HL-60 (cell line): ENCODE measurements around the gene NOS1AP.
"Not testable (repeated sequence)": the region's sequence is repeated elsewhere in the genome, so short reads cannot be mapped to it uniquely, and the experiment has no call there.

Experiments
- DNase-seq, 2 experiments: peaks; one replicate each; pipeline ENCODE4 v3.0.0-alpha.2; 2010 to 2020; ENCODE audit warnings: low read depth in 1 of 2, low spot score in 1 of 2
- H3K27ac ChIP-seq: fragments of 250-450 bp; sonication (Bioruptor Pico); replicated peaks from 2 replicates; pipeline ENCODE4 v1.5.1; 2020; ENCODE audit warnings: mild to moderate bottlenecking, moderate library complexity
- H3K27me3 ChIP-seq: fragments of 250-450 bp; sonication (Bioruptor Pico); 2 replicates; pipeline ENCODE4 v1.5.1; 2021; ENCODE audit warnings: mild to moderate bottlenecking, moderate library complexity; ENCODE audit not compliant: insufficient read depth, poor library complexity, severe bottlenecking
- H3K4me3 ChIP-seq: replicated peaks from 2 replicates; pipeline ENCODE4 v1.5.1; 2011; ENCODE audit warnings: mild to moderate bottlenecking, control low read depth, low read length; ENCODE audit not compliant: insufficient read depth
- GABPA ChIP-seq: IDR thresholded peaks from 2 replicates; pipeline ENCODE4 v1.6.1; 2012; ENCODE audit warnings: low read depth
- POLR2AphosphoS5 ChIP-seq: IDR thresholded peaks from 2 replicates; pipeline ENCODE4 v1.6.1; 2012; ENCODE audit warnings: low read depth
- SPI1 ChIP-seq: IDR thresholded peaks from 2 replicates; pipeline ENCODE4 v1.6.1; 2012; ENCODE audit warnings: low read depth, mild to moderate bottlenecking, borderline replicate concordance
- TF ChIP-seq, protein P1 (sequence below): IDR thresholded peaks from one replicate; pipeline ENCODE4 v1.5.1; 2011; ENCODE audit warnings: low read length, control low read depth, inconsistent platforms; ENCODE audit not compliant: insufficient read depth
- TF ChIP-seq, protein P2 (sequence below): IDR thresholded peaks from 2 replicates; pipeline ENCODE4 v1.6.1; 2012; ENCODE audit warnings: low read depth; ENCODE audit not compliant: insufficient replicate concordance

NOS1AP gene

DNA sequence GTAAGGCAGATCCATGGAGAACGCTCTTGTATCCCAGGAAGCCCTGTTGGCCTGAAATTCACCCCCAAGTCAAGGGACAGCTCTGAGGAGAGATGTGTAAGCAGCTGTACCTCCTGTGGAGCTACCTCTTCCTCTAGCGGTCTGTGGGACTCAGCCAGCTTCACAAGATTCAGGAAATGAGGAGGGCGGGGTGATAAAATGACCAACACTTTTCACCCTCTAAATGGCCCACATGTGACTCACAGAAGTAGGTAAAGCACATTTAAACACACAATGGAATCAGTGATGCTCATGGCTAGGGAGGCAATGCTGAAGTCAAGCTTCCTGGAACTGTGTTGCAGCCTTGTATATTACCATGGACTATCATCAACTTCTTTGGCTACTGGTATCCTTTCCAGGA is 342.5 kb downstream of the NOS1AP start, which contains the start of gene SH2D1B:
SH2D1B (minus strand) TSS at position 135 of the 400 bp plus-strand sequence; CDS start at position 15, 120 bp downstream.
- TF ChIP-seq, protein P1, sequence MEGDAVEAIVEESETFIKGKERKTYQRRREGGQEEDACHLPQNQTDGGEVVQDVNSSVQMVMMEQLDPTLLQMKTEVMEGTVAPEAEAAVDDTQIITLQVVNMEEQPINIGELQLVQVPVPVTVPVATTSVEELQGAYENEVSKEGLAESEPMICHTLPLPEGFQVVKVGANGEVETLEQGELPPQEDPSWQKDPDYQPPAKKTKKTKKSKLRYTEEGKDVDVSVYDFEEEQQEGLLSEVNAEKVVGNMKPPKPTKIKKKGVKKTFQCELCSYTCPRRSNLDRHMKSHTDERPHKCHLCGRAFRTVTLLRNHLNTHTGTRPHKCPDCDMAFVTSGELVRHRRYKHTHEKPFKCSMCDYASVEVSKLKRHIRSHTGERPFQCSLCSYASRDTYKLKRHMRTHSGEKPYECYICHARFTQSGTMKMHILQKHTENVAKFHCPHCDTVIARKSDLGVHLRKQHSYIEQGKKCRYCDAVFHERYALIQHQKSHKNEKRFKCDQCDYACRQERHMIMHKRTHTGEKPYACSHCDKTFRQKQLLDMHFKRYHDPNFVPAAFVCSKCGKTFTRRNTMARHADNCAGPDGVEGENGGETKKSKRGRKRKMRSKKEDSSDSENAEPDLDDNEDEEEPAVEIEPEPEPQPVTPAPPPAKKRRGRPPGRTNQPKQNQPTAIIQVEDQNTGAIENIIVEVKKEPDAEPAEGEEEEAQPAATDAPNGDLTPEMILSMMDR: no peak
- TF ChIP-seq GABPA (no peak), POLR2AphosphoS5 (no peak), SPI1 (no peak)
- TF ChIP-seq, protein P2, sequence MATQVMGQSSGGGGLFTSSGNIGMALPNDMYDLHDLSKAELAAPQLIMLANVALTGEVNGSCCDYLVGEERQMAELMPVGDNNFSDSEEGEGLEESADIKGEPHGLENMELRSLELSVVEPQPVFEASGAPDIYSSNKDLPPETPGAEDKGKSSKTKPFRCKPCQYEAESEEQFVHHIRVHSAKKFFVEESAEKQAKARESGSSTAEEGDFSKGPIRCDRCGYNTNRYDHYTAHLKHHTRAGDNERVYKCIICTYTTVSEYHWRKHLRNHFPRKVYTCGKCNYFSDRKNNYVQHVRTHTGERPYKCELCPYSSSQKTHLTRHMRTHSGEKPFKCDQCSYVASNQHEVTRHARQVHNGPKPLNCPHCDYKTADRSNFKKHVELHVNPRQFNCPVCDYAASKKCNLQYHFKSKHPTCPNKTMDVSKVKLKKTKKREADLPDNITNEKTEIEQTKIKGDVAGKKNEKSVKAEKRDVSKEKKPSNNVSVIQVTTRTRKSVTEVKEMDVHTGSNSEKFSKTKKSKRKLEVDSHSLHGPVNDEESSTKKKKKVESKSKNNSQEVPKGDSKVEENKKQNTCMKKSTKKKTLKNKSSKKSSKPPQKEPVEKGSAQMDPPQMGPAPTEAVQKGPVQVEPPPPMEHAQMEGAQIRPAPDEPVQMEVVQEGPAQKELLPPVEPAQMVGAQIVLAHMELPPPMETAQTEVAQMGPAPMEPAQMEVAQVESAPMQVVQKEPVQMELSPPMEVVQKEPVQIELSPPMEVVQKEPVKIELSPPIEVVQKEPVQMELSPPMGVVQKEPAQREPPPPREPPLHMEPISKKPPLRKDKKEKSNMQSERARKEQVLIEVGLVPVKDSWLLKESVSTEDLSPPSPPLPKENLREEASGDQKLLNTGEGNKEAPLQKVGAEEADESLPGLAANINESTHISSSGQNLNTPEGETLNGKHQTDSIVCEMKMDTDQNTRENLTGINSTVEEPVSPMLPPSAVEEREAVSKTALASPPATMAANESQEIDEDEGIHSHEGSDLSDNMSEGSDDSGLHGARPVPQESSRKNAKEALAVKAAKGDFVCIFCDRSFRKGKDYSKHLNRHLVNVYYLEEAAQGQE: no peak
- no peak within 1 kb of the TSS for H3K27ac ChIP-seq
- no peaks in the 10 kb centered on the region for H3K27me3 ChIP-seq
- no peak for DNase-seq
- no peak within 1 kb of the TSS for H3K4me3 ChIP-seq

DNA sequence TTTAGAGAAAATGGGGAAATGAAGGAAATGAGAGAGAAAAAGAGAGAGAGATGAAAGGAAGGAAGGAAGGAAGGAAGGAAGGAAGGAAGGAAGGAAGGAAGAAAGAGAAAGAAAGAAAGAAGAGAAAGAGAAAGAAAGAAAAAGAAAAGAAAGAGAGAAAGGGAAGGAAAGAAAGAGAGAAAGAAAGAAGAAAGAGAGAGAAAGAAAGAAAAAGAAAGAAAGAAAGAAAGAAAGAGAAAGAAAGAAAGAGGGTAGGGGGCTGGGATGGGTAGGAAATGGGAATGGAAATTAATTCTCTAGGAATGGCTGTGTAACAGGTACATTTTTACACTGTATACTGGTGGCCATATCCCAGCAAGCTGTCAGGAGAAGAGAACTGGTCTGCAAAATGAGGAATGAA is 346.7 kb downstream of the NOS1AP start:
- H3K27me3 ChIP-seq: no peaks in the 10 kb centered on the region
- DNase-seq: no peak
- TF ChIP-seq SPI1 (no peak), POLR2AphosphoS5 (no peak), GABPA (no peak)
- TF ChIP-seq, protein P1: no peak
- TF ChIP-seq, protein P2: no peak
- H3K27ac ChIP-seq: no peak overlapping the region
- H3K4me3 ChIP-seq: no peak overlapping the region

DNA sequence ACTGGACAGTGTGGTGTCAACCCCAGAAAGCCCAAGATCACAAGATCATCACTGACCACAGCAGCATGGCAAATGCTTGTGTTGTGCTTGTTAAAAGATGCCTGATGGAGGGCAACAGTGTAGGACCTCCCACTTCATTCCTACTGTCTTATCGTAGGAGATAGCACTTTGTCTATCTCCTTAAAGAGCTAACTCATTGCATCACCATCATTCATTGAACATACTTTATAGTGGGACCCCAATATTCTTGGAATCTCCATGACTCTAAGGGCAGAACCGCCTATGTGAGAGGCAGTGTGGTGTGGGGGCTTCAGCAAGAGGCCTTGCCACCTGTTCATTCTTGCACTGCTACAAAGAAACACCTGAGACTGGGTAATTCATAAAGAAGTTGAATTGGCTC is 347.4 kb downstream of the NOS1AP start:
- no peak overlapping the region for H3K4me3 ChIP-seq
- no peak for DNase-seq
- H3K27me3 ChIP-seq: no peaks in the 10 kb centered on the region
- TF ChIP-seq, protein P1: no peak
- H3K27ac ChIP-seq: no peak overlapping the region

DNA sequence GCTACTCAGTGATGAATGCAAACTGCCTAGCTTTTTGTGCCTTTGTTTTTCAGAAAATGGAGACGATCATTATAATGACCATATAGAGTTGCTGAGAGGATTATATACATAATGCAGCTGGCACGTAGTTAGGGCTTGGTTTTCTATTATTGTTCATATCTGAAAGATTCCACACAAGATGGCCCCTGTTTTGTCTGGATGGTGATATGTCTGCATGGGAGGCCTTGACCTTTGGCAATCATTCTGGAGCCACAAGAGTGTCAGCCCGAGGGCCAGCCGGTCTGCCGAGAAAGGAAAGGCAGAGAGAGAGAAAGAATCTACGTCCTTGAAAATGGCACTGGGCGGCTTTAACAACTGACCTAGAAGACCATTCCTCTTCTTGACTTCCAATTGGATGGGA is 348.2 kb downstream of the NOS1AP start:
- H3K27me3 ChIP-seq: no peaks in the 10 kb centered on the region
- H3K27ac ChIP-seq: no peak overlapping the region
- no peak overlapping the region for H3K4me3 ChIP-seq
- DNase-seq: no peak
- no peak for TF ChIP-seq POLR2AphosphoS5
- TF ChIP-seq, protein P1: no peak
- TF ChIP-seq GABPA: no peak
- no peak for TF ChIP-seq SPI1
- TF ChIP-seq, protein P2: no peak

DNA sequence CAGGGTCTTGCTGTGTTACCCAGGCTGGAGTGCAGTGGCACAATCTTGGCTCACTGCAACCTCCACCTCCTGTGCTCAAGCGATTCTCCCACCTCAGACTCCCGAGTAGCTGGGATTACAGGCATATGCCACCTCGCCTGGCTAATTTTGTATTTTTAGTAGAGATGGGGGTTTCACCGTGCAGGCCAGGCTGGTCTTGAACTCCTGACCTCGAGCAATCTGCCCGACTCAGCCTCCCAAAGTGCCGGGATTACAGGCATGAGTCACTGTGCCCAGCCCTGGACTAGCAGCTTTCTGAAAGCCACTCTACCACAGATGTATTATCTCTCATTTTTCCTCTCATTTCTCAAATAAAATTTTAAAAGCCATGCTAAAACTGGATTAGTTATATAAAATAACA is 349.1 kb downstream of the NOS1AP start:
- H3K27ac ChIP-seq, DNase-seq, H3K4me3 ChIP-seq, H3K27me3 ChIP-seq: not testable (repeated sequence)
